Mesendoderm (in vitro differentiated cells): Measurements from ENCODE around the gene IRF7.

ENCODE experiments used
- DNase-seq: peaks from one replicate; pipeline ENCODE4 v3.0.0; 2013
- H2AK5ac ChIP-seq: 2 replicates; pipeline ENCODE4 v1.6.1; 2013; ENCODE audit warnings: low read length, inconsistent platforms
- H2BK120ac ChIP-seq: 2 replicates; pipeline ENCODE4 v1.6.1; 2013; ENCODE audit warnings: low read depth, mild to moderate bottlenecking, low read length, moderate library complexity, mixed read lengths
- H2BK15ac ChIP-seq: replicated peaks from 2 replicates; pipeline ENCODE4 v1.6.1; 2013; ENCODE audit warnings: low read depth, mild to moderate bottlenecking, moderate library complexity
- H2BK5ac ChIP-seq: 2 replicates; pipeline ENCODE4 v1.6.1; 2013; ENCODE audit warnings: low read length, inconsistent platforms
- H3K18ac ChIP-seq: 2 replicates; pipeline ENCODE4 v1.6.1; 2013; ENCODE audit warnings: mild to moderate bottlenecking, low read length, mixed read lengths
- H3K23ac ChIP-seq: one replicate; pipeline ENCODE4 v1.6.1; 2013; ENCODE audit warnings: low read length
- H3K27ac ChIP-seq: 2 replicates; pipeline ENCODE4 v1.5.1; 2013; ENCODE audit warnings: low read depth, mild to moderate bottlenecking, inconsistent platforms, low read length, moderate library complexity
- H3K27me3 ChIP-seq: 2 replicates; pipeline ENCODE4 v1.6.1; 2013; ENCODE audit warnings: low read length, control low read depth, mild to moderate bottlenecking, inconsistent platforms; ENCODE audit not compliant: insufficient read depth, poor library complexity
- H3K36me3 ChIP-seq: 2 replicates; pipeline ENCODE4 v1.6.1; 2013; ENCODE audit warnings: low read length, inconsistent platforms; ENCODE audit not compliant: control insufficient read depth, insufficient read depth
- H3K4ac ChIP-seq: one replicate; pipeline ENCODE4 v1.6.1; 2013; ENCODE audit warnings: low read depth, mild to moderate bottlenecking, low read length, moderate library complexity
- H3K4me1 ChIP-seq: 2 replicates; pipeline ENCODE4 v1.6.1; 2013; ENCODE audit warnings: low read depth, low read length, inconsistent platforms; ENCODE audit not compliant: control insufficient read depth
- H3K4me2 ChIP-seq: 2 replicates; pipeline ENCODE4 v1.6.1; 2013; ENCODE audit warnings: low read length
- H3K4me3 ChIP-seq: 2 replicates; pipeline ENCODE4 v1.5.1; 2013; ENCODE audit warnings: mild to moderate bottlenecking, low read length
- H3K56ac ChIP-seq: one replicate; pipeline ENCODE4 v1.6.1; 2013; ENCODE audit warnings: low read length
- H3K79me1 ChIP-seq: 2 replicates; pipeline ENCODE4 v1.6.1; 2013; ENCODE audit warnings: low read length, inconsistent platforms
- H3K79me2 ChIP-seq: 2 replicates; pipeline ENCODE4 v1.6.1; 2013; ENCODE audit warnings: mild to moderate bottlenecking, low read length; ENCODE audit not compliant: control insufficient read depth, insufficient read depth
- H3K9ac ChIP-seq: 2 replicates; pipeline ENCODE4 v1.6.1; 2013; ENCODE audit warnings: low read length, inconsistent platforms
- H4K5ac ChIP-seq: one replicate; pipeline ENCODE4 v1.6.1; 2013; ENCODE audit warnings: low read length
- H4K8ac ChIP-seq: one replicate; pipeline ENCODE4 v1.6.1; 2013; ENCODE audit warnings: low read depth, mild to moderate bottlenecking, control low read depth, low read length, moderate library complexity
- WGBS: extraction: QIAGEN DNeasy Blood & Tissue Kit; methylation state at CpG from one replicate; pipeline ENCODE4 v1.1.7; 2013; ENCODE audit warnings: low lambda C conversion rate, missing lambda C conversion rate; ENCODE audit not compliant: insufficient coverage; ENCODE audit errors: extremely low coverage; 5-methylcytosine and 5-hydroxymethylcytosine counted together

IRF7 gene

GRCh38 chr11:603154-603553, 12.6 kb downstream of the IRF7 start:
- no peak overlapping the region for H3K4me2 ChIP-seq
- WGBS, result no CpG with 5 or more reads among the region's 13 CpGs
- H3K56ac ChIP-seq, result no peak overlapping the region
- H3K27me3 ChIP-seq, result no peaks in the 10 kb centered on the region
- H3K4me3 ChIP-seq, result no peak overlapping the region
- H3K79me2 ChIP-seq, result no peaks in the 10 kb centered on the region
- H3K23ac ChIP-seq, result no peak overlapping the region
- no peak overlapping the region for H2BK5ac ChIP-seq
- no peak overlapping the region for H3K27ac ChIP-seq
- H4K8ac ChIP-seq, result no peak overlapping the region
- H3K18ac ChIP-seq, result no peak overlapping the region
- no peak overlapping the region for H2BK15ac ChIP-seq
- no peaks in the 10 kb centered on the region for H3K79me1 ChIP-seq
- H4K5ac ChIP-seq, result no peak overlapping the region
- H3K4me1 ChIP-seq, result no peaks in the 10 kb centered on the region
- no peak overlapping the region for H3K9ac ChIP-seq
- peaks cover 26% of the 10 kb centered on the region for H3K36me3 ChIP-seq
- DNase-seq, result no peak
- no peak overlapping the region for H2AK5ac ChIP-seq
- H2BK120ac ChIP-seq, result no peak overlapping the region
- no peak overlapping the region for H3K4ac ChIP-seq

GRCh38 chr11:601573-602245, 14.0 kb downstream of the IRF7 start:
- Histone ChIP-seq H3K9ac (no peak overlapping the region), H3K79me1 (peaks cover 1% of the 10 kb centered on the region), H3K23ac (no peak overlapping the region), H3K79me2 (no peaks in the 10 kb centered on the region), H3K27me3 (no peaks in the 10 kb centered on the region), H3K4me1 (no peaks in the 10 kb centered on the region), H4K5ac (no peak overlapping the region), H2BK120ac (no peak overlapping the region), H3K4ac (no peak overlapping the region), H3K4me2 (no peak overlapping the region), H2AK5ac (no peak overlapping the region), H3K18ac (no peak overlapping the region), H4K8ac (no peak overlapping the region), H2BK5ac (no peak overlapping the region), H3K4me3 (no peak overlapping the region), H2BK15ac (no peak overlapping the region), H3K56ac (no peak overlapping the region), H3K36me3 (peaks cover 25% of the 10 kb centered on the region), H3K27ac (no peak overlapping the region)
- DNase-seq, result no peak
- no CpG with 5 or more reads among the region's 23 CpGs for WGBS

GRCh38 chr11:598005-598680, 17.6 kb downstream of the IRF7 start:
- H3K79me2 ChIP-seq, result no peaks in the 10 kb centered on the region
- WGBS, result no CpG with 5 or more reads among the region's 30 CpGs

GRCh38 chr11:597166-597725, 18.5 kb downstream of the IRF7 start:
- no peaks in the 10 kb centered on the region for H3K79me2 ChIP-seq
- WGBS, result no CpG with 5 or more reads among the region's 29 CpGs
- peaks cover 37% of the 10 kb centered on the region for H3K36me3 ChIP-seq
- H2BK120ac ChIP-seq, result no peak overlapping the region
- H3K9ac ChIP-seq, result no peak overlapping the region
- H3K4me2 ChIP-seq, result no peak overlapping the region
- peaks cover 5% of the 10 kb centered on the region for H3K79me1 ChIP-seq
- H3K4ac ChIP-seq, result no peak overlapping the region
- no peak overlapping the region for H3K4me3 ChIP-seq
- DNase-seq, result peak; percentile 41
- no peak overlapping the region for H3K18ac ChIP-seq
- H2BK15ac ChIP-seq, result no peak overlapping the region
- no peak overlapping the region for H3K23ac ChIP-seq
- H4K5ac ChIP-seq, result no peak overlapping the region
- H3K27me3 ChIP-seq, result no peaks in the 10 kb centered on the region
- no peak overlapping the region for H2BK5ac ChIP-seq
- H4K8ac ChIP-seq, result no peak overlapping the region
- no peaks in the 10 kb centered on the region for H3K4me1 ChIP-seq
- no peak overlapping the region for H2AK5ac ChIP-seq
- no peak overlapping the region for H3K27ac ChIP-seq
- H3K56ac ChIP-seq, result no peak overlapping the region

More at GRCh38 chr11:598005-598680, 17.6 kb downstream of the IRF7 start:
- H3K36me3 ChIP-seq, result peaks cover 32% of the 10 kb centered on the region
- H3K23ac ChIP-seq, result no peak overlapping the region
- no peak overlapping the region for H4K5ac ChIP-seq
- H3K79me1 ChIP-seq, result peaks cover 5% of the 10 kb centered on the region
- no peak for DNase-seq
- no peaks in the 10 kb centered on the region for H3K27me3 ChIP-seq
- no peak overlapping the region for H2BK15ac ChIP-seq
- H2BK5ac ChIP-seq, result no peak overlapping the region
- no peaks in the 10 kb centered on the region for H3K4me1 ChIP-seq
- no peak overlapping the region for H3K9ac ChIP-seq
- no peak overlapping the region for H3K56ac ChIP-seq
- no peak overlapping the region for H4K8ac ChIP-seq
- no peak overlapping the region for H3K4me3 ChIP-seq
- H3K18ac ChIP-seq, result no peak overlapping the region
- H2AK5ac ChIP-seq, result no peak overlapping the region
- H3K4me2 ChIP-seq, result no peak overlapping the region
- no peak overlapping the region for H3K27ac ChIP-seq
- H2BK120ac ChIP-seq, result no peak overlapping the region
- no peak overlapping the region for H3K4ac ChIP-seq

GRCh38 chr11:596374-596773, 19.4 kb downstream of the IRF7 start:
- H3K23ac ChIP-seq, result no peak overlapping the region
- no peak overlapping the region for H2BK5ac ChIP-seq
- H3K56ac ChIP-seq, result no peak overlapping the region
- no peaks in the 10 kb centered on the region for H3K79me2 ChIP-seq
- no peaks in the 10 kb centered on the region for H3K27me3 ChIP-seq
- no peak overlapping the region for H3K4ac ChIP-seq
- no peak overlapping the region for H4K8ac ChIP-seq
- peaks cover 34% of the 10 kb centered on the region for H3K36me3 ChIP-seq
- H3K9ac ChIP-seq, result no peak overlapping the region
- H2BK120ac ChIP-seq, result no peak overlapping the region
- WGBS, result no CpG with 5 or more reads among the region's 10 CpGs
- no peak overlapping the region for H3K18ac ChIP-seq
- H2AK5ac ChIP-seq, result no peak overlapping the region
- no peak overlapping the region for H4K5ac ChIP-seq
- peaks cover 5% of the 10 kb centered on the region for H3K79me1 ChIP-seq
- no peak overlapping the region for H2BK15ac ChIP-seq
- no peaks in the 10 kb centered on the region for H3K4me1 ChIP-seq
- H3K4me2 ChIP-seq, result no peak overlapping the region
- no peak overlapping the region for H3K27ac ChIP-seq
- DNase-seq, result no peak
- H3K4me3 ChIP-seq, result no peak overlapping the region
